NCI-H345 (cell line): ENCODE data around the gene TMEM259.

Experiments
- DNase-seq: peaks from one replicate; lab custom pipeline; 2025; lab: John Stamatoyannopoulos, UW

The TMEM259 gene

GRCh38 chr19:1016647-1017114 is 4.2 kb downstream of the TMEM259 start:
- no peak for DNase-seq

- DNase-seq, result no peak
Observed at GRCh38 chr19:1015782-1016646, 4.9 kb downstream of the TMEM259 start.

- DNase-seq, result no peak
Observed at GRCh38 chr19:1015061-1015781, 5.7 kb downstream of the TMEM259 start.

GRCh38 chr19:1014161-1015060 is 6.5 kb downstream of the TMEM259 start:
- no peak for DNase-seq

GRCh38 chr19:1013218-1013617 is 7.7 kb downstream of the TMEM259 start:
- no peak for DNase-seq

- no peak for DNase-seq
Observed at GRCh38 chr19:1012334-1012733, 8.6 kb downstream of the TMEM259 start.

- DNase-seq, result no peak
Observed at GRCh38 chr19:1011831-1012333, 9.0 kb downstream of the TMEM259 start.

- DNase-seq, result no peak
Observed at GRCh38 chr19:1010586-1011510, 10.1 kb downstream of the TMEM259 start.

GRCh38 chr19:1009981-1010538 is 10.9 kb downstream of the TMEM259 start:
- DNase-seq, result no peak

GRCh38 chr19:1009041-1009980 is 11.6 kb downstream of the TMEM259 start:
- DNase-seq, result no peak

GRCh38 chr19:1008268-1009040 is 12.5 kb downstream of the TMEM259 start:
- no peak for DNase-seq

GRCh38 chr19:1007399-1008251 is 13.3 kb downstream of the TMEM259 start:
- peak; percentile 29 for DNase-seq

- no peak for DNase-seq
Observed at GRCh38 chr19:1006711-1007398, 14.1 kb downstream of the TMEM259 start.

GRCh38 chr19:1004803-1005664 is 15.9 kb downstream of the TMEM259 start:
- DNase-seq, result no peak

- no peak for DNase-seq
Observed at GRCh38 chr19:1004204-1004802, 16.6 kb downstream of the TMEM259 start.

GRCh38 chr19:1003283-1003682 is 17.6 kb downstream of the TMEM259 start:
- no peak for DNase-seq
